GM18517 (cell line): Measurements from ENCODE around the gene PTBP3.
A peak's percentile ranks its signal among the peaks of the same experiment; 100 is the strongest.
"Not testable (repeated sequence)": the region's sequence is repeated elsewhere in the genome, so short reads cannot be mapped to it uniquely, and the experiment has no call there.

Source experiments
- ATAC-seq: cut with Tn5 transposase; IDR thresholded peaks from one replicate; pipeline ENCODE4 v1.9.1; 2021; ENCODE audit warnings: mild to moderate bottlenecking, moderate library complexity; ENCODE audit not compliant: unreplicated experiment

PTBP3 gene

DNA sequence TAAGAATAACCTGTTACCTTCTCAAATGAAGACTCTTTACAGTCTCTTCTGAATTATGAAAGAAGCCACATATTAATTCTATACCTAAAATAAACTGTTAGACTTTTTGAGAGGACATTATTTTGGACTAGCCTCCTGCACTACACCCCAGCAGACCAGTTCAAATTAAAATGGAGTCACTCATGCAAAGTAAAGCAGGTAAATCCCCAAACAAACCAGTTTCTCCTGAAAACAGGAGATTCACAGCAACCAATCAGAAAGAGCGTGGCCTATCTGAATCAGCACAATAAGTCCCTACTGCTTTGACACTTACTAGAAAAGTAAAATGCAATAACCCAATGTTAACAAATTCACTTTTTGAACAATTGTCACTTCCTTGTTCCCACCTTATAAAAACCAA lies 58.8 kb downstream of the PTBP3 start:
- no peak for ATAC-seq

DNA sequence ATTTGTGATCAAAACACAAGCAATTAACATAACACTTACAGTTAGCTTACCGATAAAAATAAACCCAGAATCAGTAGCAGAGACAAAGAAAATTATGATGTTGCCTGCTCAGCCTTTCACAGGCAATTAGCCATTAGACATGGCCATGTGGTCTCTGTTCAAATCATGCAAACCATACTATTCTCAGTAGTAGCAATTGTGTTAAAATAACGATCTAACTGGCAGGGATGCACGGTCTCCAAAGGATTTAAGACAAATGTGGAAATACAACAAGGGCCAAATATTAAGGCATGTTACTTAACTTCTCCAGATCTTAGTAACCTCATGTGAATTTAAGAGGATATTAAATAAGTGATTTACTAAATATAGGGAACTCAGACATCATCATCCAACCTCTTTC lies 59.5 kb downstream of the PTBP3 start:
- no peak for ATAC-seq

DNA sequence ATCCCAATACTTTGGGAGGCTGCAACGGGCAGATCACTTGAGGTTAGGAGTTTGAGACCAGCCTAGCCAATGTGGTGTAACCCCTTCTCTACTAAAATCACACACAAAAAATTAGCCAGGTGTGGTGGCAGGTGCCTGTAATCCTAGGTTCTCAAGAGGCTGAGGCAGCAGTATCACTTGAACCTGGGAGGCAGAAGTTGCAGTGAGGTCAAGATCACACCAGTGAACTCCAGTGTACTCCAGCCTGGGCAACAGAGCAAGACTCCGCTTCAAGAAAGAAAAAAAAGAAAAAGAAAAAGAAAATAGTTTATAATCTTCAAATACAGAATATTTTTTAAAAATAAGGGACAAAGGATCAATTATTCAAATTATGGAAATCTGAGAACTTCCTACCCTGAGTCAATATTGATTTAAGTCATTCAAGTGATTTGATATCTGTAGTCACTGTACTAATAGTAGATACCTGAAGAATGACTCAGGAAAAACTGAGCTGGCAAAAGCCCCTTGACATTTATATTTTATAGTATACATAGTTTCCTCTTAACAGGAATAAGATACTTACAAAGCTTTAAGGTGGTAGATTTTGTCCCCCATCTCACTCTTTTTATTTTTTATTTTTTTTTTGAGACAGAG lies 61.8 kb downstream of the PTBP3 start:
- no peak for ATAC-seq

DNA sequence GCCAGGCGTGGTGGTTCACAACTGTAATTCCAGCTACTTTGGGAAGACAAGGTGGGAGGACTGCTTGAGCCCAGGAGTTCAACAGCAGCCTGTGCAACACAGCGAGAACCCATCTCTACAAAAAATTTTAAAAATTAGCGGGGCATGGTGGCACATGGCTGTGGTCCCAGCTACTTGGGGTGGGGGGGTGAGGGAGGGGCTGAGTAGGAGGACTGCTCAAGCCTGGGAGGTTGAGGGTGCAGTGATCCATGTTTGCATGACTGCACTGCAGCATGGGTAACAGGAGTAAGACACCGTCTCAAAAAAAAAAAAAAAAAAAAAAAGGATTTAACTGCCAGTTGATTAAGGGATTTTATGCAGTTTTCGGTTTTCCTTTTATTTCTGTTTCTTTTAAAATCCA lies 65.0 kb downstream of the PTBP3 start:
- no peak for ATAC-seq

DNA sequence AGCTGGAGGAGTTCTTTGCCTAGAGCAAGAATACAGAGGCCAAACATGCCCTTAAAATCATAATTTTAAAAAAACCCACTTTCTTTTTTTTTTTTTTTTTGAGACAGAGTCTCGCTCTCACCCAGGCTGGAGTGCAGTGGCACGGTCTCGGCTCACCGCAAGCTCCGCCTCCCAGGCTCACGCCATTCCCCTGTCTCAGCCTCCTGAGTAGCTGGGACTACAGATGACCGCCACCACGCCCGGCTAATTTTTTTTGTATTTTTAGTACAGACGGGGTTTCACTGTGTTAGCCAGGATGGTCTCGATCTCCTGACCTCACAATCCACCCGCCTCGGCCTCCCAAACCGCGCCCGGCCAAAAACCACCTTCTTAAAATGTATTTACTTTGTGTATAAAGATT lies 66.3 kb downstream of the PTBP3 start:
- ATAC-seq = not testable (repeated sequence)

DNA sequence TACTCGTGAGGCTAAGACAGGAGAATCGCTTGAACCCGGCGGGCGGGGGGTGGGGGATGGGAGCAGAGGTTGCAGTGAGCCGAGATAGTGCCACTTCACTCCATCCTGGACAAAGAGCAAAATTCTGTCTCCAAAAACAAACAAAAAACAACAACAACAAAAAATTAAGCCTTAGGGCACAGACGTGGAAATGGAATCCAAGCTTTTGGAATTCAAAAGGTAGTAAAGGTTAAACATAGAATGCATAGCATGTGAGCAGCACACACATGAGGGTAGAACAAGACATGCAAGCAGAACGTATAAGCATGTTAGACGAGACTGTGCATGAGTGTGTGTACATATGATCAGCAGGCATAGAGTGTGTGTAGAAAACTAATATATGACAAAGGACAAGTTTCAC lies 68.0 kb downstream of the PTBP3 start:
- ATAC-seq = no peak

DNA sequence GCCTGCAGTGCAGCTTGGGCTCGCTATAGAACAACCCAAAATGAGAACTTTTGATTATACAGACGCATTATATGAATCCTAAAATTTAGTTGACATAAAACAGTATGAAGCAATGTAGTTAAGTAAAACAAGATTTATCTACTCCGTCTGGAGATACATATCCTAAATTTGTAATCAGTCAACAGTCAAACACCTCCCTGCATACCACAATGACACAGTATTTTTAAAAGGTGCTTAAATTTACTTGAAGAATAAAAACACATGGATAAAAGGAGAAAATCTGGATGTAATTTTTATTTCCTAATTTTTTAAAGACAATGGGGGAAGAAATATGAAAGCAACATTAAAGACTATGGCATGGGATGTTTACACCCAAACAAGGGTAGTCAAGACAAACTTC lies 70.8 kb downstream of the PTBP3 start:
- no peak for ATAC-seq

DNA sequence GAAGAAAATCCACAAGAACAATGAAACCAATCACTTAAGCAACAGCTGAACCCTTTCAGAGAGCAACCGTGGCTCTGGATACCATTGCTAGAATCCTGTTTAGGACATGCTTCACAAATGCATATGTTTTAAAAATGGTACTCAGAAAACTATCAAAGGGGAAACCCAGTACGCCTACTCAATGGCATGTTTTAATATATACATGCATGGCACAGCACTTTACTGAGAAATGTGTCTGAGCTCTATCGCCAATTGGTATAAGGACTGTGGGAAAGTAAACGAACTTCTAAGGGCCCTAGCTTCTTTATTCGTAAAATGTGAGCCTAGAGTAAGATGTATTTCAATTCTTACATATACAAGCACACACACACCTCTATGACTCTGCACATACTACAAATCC lies 72.3 kb downstream of the PTBP3 start:
- ATAC-seq = no peak

DNA sequence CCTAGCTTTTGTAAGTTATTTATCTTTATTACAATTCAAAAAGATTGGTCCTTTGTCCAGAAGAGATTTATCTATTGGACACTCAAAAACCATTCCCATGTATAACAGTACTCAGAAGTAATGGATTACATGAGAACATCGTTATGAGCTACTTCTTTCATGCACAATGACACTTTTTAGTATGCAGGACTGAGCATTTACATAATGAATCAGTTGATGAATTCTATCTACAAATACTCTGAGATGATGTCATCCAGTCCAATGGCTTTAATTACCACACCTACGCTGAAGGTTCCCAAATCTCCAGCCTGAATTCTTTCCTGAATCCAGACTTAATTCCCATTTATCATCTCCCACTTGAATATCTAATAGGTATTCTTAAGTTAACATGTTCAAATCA lies 75.3 kb downstream of the PTBP3 start:
- ATAC-seq = no peak

DNA sequence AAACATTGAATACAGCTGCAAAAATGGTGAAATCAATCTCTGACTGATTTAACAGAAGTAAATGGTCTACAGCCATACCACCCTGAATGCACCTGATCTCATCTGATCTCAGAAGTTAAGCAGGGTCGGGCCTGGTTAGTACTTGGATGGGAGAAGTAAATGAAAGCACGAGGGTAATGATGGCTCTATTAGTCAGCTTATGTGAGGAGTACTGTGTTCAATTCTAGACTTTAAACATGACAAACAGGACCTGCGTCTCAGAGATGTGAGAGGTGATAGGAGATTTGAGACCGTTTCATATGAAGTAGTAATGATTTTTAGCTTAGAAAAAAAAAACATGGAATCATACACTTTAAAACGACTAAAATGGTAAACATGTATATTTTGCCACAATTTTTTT lies 81.2 kb downstream of the PTBP3 start:
- no peak for ATAC-seq

DNA sequence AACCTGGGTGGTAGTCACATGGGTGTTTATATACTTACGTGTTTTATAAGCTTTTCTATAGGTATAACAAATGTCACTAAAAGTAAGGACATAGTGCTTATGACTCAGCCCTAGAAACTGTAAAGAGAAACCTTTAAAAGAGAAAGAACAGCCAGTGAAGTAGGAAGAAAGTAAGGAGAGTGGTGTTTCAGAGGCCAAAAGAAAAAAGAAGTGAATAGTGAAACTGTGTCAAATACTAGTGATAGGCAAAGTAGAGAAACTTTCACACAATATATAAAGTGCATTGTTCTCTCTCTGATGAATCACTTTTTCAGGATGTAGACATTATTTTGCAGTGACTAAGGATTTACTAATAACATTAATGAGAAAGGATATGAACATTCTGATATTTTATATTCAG lies 84.1 kb downstream of the PTBP3 start:
- peak; percentile 90 for ATAC-seq

DNA sequence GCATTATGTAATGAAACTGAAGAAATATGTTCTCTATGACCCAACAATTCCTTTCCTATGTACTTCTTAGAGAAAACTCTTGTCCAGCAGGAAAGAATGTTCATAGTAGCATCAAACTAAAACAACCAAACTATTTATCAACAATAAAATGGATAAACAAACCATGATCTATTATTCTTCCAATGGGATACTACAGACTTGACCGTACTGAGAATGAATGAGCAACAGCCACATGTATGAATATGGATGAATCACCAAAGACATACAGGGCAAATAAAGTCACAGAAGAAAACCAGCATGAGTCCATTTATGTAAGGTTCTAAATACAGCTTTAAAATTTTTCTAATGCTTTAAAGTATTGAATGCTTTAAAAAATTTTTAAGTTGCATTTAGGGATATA lies 84.7 kb downstream of the PTBP3 start:
- no peak for ATAC-seq

DNA sequence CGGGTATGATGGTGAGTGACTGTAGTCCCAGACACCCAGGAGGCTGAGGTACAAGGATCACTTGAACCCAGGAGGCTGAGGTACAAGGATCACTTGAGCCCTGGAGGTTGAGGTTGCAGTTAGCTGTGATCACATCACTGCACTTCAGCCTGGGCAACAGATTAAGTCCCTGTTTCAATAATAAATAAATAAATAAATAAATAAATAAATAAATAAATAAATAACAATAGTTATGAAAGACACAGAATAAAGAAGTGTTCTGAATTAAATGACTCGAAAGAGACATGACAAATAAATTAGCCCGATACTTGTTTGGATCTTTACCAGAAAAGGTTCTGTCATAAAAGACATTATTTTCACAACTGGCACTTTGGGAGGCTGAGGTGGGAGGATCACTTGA lies 86.3 kb downstream of the PTBP3 start:
- no peak for ATAC-seq

DNA sequence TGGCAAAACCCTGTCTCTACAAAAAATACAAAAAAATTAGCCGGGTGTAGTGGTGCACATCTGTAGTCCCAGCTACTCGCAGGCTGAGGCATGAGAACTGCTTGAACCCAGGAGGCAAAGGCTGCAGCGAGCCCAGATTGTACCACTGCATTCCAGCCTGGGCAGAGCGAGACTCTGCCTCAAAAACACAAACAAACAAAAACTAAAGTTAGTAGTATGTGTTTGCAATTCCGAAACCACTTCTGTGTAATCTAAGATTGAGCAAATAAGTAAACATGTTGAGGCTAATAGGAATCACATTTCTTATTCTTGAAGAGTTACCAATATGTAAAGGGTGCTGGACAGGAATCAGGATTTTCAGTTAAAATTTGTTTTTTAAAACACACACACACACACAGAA lies 88.3 kb downstream of the PTBP3 start:
- no peak for ATAC-seq

DNA sequence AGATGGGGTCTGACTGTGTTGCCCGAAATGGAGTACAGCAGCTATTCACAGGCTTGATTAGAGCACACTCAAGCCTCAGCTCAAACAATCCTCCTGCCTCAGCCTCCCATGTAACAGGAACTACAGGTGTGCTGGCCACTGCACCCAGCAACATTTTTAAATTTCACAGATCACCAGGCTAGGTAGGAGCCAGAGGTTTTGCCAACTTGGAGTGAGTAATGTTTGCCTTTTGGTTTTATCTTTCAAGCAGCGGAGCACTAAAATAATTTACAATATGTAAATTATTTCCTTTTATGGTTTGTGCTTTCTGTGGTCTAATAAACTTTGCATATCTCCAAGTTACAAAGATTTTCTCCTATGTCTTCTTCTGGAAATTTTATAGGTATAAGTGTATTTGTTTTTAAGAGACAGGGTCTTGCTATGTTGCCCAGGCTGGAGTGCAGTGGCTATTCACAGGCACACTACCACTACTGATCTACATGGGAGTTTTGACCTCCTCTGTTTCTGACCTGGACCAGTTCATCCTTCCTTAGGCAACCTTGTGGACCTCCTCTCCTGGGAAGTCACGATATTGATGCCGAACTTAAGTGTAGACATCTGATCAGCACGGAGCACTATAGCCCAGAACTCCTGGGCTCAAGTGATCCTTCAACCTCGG lies 91.1 kb downstream of the PTBP3 start:
- ATAC-seq = no peak

DNA sequence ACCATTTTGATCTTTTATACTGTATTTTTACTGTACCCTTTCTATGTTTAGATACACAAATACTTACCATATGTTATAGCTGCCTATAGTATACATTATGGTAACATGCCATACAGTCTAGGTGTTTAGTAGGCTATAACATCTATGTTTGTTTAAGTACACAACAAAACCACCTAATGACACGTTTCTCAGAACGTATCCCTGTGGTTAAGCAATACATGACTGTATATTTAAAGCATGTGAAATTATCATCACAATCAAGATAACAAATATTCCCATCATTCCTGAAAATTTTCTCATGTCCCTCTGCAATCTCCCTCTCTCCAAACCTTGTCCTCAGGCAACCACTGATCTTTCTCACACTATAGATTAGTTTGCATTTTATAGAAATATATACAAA lies 91.9 kb downstream of the PTBP3 start:
- no peak for ATAC-seq

DNA sequence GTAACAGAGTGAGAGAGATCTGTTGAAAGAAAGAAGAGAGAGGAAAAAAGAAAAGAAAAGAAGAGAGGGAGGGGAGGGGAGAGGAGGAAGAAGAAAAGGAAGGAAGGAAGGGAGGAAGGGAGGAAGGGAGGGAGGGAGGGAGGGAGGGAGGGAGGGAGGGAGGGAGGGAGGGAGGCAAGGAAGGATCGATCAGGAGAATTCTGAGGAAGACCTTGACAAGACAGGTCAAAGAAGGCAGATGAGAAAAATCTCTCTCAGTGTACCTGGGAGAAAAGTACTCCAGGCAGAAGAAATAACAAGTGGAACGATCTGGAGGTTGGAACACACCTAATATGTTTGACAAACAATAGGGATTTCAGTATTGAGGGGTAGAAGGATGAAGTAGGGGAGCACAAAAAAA lies 93.7 kb downstream of the PTBP3 start:
- ATAC-seq = no peak

DNA sequence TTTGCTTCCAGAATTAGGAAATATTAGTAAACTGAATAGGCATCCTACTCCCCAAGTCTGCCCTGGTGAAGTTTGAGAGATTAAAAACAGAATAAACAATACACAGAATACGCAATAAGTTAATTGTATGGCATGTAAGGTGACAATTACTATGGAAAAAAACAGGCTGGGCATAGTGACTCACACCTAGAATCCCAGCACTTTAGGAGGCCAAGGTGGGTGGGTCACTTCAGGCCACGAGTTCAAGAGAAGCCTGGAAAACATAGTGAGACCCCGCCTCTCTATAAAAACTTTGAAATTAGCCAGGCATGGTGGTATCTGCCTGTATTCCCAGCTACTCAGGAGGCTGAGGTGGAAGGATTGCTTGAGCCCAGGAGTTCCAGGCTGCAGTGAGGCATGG lies 94.1 kb downstream of the PTBP3 start:
- ATAC-seq = no peak

DNA sequence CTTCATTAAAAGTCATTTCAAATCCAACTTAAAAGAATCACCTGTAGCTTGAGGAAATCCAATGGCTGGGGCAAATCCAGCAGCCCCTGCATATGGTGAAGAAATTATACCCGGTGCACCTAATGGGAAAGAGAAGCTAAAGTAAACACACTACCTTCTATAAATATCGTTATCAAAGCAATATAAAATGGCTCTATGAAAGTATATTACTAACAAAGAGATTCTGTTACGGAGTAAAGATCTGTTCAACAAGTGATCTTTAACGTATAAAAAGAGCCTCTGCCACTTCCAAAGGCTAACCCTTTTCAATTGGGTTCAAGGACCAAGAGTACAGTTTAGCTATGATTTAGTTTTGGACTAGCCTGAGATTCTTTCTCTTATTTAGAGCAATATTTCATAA lies 98.6 kb downstream of the PTBP3 start:
- no peak for ATAC-seq

DNA sequence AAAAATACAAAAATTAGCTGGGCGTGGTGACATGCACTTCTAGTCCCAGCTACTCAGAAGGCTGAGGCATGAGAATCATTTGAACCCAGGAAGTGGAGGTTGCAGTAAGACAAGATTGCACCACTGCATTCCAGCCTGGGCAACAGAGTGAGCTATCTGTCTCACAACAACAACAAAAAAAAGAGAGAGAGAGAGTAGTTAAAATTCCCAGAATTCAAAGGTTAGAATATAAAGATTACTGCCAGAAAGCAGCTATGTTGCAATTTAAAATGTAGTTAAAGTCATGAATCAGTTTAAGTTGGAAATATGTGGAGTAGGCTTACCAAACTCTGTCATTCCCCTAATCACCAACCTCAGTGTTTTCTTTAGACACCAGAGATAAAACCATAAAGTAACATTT lies 99.7 kb downstream of the PTBP3 start:
- no peak for ATAC-seq

DNA sequence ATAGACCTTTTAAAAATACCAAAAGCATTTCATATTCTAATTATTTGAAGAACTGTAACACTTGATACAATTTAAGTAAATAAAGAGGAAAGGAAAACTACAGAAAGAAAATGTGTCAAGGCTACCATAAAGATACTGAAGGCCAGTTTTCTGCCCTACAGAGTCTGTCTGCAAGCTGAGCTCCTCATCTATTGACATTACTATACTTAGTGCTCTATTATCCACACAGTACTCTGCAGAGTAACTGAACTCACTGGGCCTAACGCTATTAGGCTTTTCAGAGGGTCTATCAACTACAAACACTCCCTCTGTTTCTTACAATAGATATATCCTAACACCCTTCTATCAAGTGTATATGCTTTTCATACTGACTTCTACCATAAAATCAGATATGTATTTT lies 101.2 kb downstream of the PTBP3 start:
- ATAC-seq = no peak

DNA sequence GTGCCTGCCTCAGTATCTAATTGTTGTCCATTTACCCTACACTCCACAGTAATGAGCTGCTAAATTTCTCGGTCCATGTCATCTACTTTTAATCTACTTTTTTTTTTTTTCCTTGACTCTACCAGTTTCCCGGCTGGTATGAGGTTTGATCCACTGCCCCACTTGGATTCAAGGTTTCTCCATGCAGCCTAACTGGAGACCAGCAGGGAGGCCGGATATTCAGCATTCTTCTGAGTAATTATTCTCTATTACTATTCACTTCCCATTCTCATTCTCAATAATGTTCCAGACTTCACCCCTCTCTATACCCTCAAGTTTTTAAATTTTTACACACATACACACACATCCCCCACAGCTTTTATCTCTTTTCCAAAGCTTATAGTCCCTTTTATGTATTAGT lies 107.3 kb downstream of the PTBP3 start:
- no peak for ATAC-seq
